ENCODE measurements around the gene RNU1-4. TPM values are rescaled to one million over a fixed set of nuclear protein-coding genes. Genes with fewer than 3 reads are reported as not detected.
"Not testable (repeated sequence)": the region's sequence is repeated elsewhere in the genome, so short reads cannot be mapped to it uniquely, and the experiment has no call there.

Gene RNU1-4
- total RNA-seq, 2 experiments from 2014 or later: 1,570 to 1,691 TPM

- H3K27ac Mint-ChIP-seq; H3K4me3 Mint-ChIP-seq; H3K9me3 Mint-ChIP-seq; H3K4me1 Mint-ChIP-seq; H3K36me3 Mint-ChIP-seq (ENCODE audit: low read depth); POLR2A ChIA-PET; DNase-seq: not testable (repeated sequence)
- CTCF ChIA-PET: interaction anchor here (1.0 to 2.0 kb wide), 3 partner anchors 15 to 39 kb away, joined by 3 to 4 read pairs (median 4); no protein-coding TSS in a partner anchor
- peaks cover 28% of the 10 kb centered on the region for H3K27me3 Mint-ChIP-seq
Observed at GRCh38 chr1:16725439-16726245, 14.7 kb upstream of the RNU1-4 start.

GRCh38 chr1:16727190-16728111 is 12.9 kb upstream of the RNU1-4 start:
- CTCF ChIA-PET: interaction anchor here (0.8 to 2.0 kb wide), 6 partner anchors 17 to 648 kb away, joined by 3 to 8 read pairs (median 4); no protein-coding TSS in a partner anchor
- no peak overlapping the region for H3K4me3 Mint-ChIP-seq
- no peaks in the 10 kb centered on the region for H3K36me3 Mint-ChIP-seq (ENCODE audit: low read depth)
- peaks cover 2% of the 10 kb centered on the region for H3K4me1 Mint-ChIP-seq
- POLR2A ChIA-PET: interaction anchor here (0.8 to 1.4 kb wide), 5 partner anchors 8 to 178 kb away, joined by 3 to 6 read pairs (median 3); no protein-coding TSS in a partner anchor
- H3K27me3 Mint-ChIP-seq: peaks cover 13% of the 10 kb centered on the region
- peak; percentile 65 for DNase-seq
- H3K27ac Mint-ChIP-seq: no peak overlapping the region
- no peaks in the 10 kb centered on the region for H3K9me3 Mint-ChIP-seq

- not testable (repeated sequence) for H3K27me3 Mint-ChIP-seq; H3K9me3 Mint-ChIP-seq; H3K4me3 Mint-ChIP-seq; H3K36me3 Mint-ChIP-seq (ENCODE audit: low read depth); H3K27ac Mint-ChIP-seq; H3K4me1 Mint-ChIP-seq
- ChIA-PET CTCF (interaction anchor here (1.8 kb wide), 1 partner anchor 108 kb away, joined by 7 read pairs; no protein-coding TSS in a partner anchor), POLR2A (interaction anchor here (1.1 kb wide), 1 partner anchor 84 kb away, joined by 3 read pairs; no protein-coding TSS in a partner anchor)
- DNase-seq: peak; percentile 35
Observed at GRCh38 chr1:16728243-16728949, 11.9 kb upstream of the RNU1-4 start.

- H3K4me3 Mint-ChIP-seq; H3K27ac Mint-ChIP-seq; H3K36me3 Mint-ChIP-seq (ENCODE audit: low read depth); CTCF ChIA-PET; H3K4me1 Mint-ChIP-seq; DNase-seq; H3K9me3 Mint-ChIP-seq; H3K27me3 Mint-ChIP-seq; POLR2A ChIA-PET: not testable (repeated sequence)
Observed at GRCh38 chr1:16732254-16732896, 7.9 kb upstream of the RNU1-4 start.

DNA sequence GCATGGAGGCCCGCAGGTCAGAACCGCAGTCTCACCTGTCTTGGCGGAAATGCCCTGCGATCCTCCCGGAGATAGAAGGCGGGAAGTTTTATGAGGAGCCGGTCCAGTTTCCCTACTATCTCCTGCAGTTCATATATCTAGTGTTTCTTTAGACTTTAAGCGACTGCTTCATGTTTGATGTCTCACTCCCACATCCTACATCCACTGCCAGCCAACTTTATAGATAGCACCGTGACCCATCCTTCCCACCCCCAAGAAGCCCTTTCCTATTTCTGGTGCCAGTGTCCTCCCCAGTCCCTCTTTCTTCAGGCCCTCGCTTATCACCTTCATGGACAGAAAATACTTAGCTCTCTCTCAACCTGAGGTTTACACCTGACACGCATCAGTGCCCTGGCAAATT is 914 bp downstream of the RNU1-4 start:
- POLR2A ChIA-PET, CTCF ChIA-PET, H3K27me3 Mint-ChIP-seq: not testable (repeated sequence)

DNA sequence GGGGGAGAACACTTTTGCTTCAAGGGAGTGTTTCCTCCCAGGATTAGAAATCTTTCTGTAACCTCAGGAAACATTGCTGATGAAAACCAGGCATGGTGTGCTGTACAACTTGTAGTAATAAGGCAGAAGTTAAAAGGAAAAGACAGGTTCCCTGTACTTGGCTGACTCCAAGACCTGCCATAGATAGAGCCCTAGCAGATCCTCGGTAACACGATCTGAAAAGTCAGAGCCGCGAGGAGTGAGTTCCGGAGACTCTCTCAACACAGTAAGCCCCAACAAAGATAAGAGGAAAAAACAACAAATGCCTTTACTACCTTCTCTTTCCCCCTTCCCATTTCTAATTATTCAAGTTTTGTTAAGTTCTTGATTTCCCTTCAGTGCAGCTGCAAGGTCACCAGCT is 7.3 kb downstream of the RNU1-4 start:
- DNase-seq; H3K36me3 Mint-ChIP-seq (ENCODE audit: low read depth); H3K27ac Mint-ChIP-seq; H3K4me1 Mint-ChIP-seq; H3K4me3 Mint-ChIP-seq; H3K9me3 Mint-ChIP-seq; CTCF ChIA-PET; POLR2A ChIA-PET; H3K27me3 Mint-ChIP-seq: not testable (repeated sequence)

More for the DNA sequence above, 914 bp downstream of the RNU1-4 start:
- not testable (repeated sequence) for H3K27ac Mint-ChIP-seq; H3K36me3 Mint-ChIP-seq (ENCODE audit: low read depth); H3K9me3 Mint-ChIP-seq; H3K4me3 Mint-ChIP-seq; DNase-seq; H3K4me1 Mint-ChIP-seq

DNA sequence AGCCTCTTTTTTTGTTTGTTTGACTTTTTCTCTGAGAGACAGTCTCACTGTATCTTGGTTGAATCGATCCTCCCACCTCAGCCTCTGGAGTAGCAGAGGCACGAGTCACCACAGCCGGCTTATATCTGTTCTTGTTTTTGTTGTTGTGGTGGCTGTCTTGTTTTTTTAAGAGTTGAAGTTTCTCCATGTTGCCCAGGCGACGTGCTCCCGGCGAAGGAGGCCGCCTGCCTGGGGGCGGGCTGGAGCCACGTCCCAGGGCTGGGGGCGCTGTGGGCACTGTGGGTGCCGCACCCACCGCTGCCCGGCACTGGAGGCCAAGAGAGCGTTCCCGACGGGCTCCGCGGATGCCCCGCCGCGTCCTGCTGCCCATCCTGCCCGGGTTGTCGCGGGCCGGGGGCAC is 8.4 kb downstream of the RNU1-4 start:
- CTCF ChIA-PET; H3K36me3 Mint-ChIP-seq (ENCODE audit: low read depth); H3K9me3 Mint-ChIP-seq; H3K27ac Mint-ChIP-seq; H3K4me1 Mint-ChIP-seq; H3K4me3 Mint-ChIP-seq; DNase-seq; H3K27me3 Mint-ChIP-seq; POLR2A ChIA-PET: not testable (repeated sequence)

- H3K4me1 Mint-ChIP-seq; POLR2A ChIA-PET; H3K4me3 Mint-ChIP-seq; H3K27me3 Mint-ChIP-seq; H3K9me3 Mint-ChIP-seq; DNase-seq; H3K27ac Mint-ChIP-seq; H3K36me3 Mint-ChIP-seq (ENCODE audit: low read depth); CTCF ChIA-PET: not testable (repeated sequence)
Observed at GRCh38 chr1:16749910-16750888, 9.9 kb downstream of the RNU1-4 start.

GRCh38 chr1:16752770-16753169 is 12.5 kb downstream of the RNU1-4 start:
- POLR2A ChIA-PET; H3K27me3 Mint-ChIP-seq; H3K4me1 Mint-ChIP-seq; H3K4me3 Mint-ChIP-seq; CTCF ChIA-PET; DNase-seq; H3K36me3 Mint-ChIP-seq (ENCODE audit: low read depth); H3K27ac Mint-ChIP-seq; H3K9me3 Mint-ChIP-seq: not testable (repeated sequence)

- H3K4me3 Mint-ChIP-seq; H3K27me3 Mint-ChIP-seq; H3K9me3 Mint-ChIP-seq; H3K27ac Mint-ChIP-seq; DNase-seq; POLR2A ChIA-PET; H3K4me1 Mint-ChIP-seq; CTCF ChIA-PET; H3K36me3 Mint-ChIP-seq (ENCODE audit: low read depth): not testable (repeated sequence)
Observed at GRCh38 chr1:16755385-16755784, 15.1 kb downstream of the RNU1-4 start.

DNA sequence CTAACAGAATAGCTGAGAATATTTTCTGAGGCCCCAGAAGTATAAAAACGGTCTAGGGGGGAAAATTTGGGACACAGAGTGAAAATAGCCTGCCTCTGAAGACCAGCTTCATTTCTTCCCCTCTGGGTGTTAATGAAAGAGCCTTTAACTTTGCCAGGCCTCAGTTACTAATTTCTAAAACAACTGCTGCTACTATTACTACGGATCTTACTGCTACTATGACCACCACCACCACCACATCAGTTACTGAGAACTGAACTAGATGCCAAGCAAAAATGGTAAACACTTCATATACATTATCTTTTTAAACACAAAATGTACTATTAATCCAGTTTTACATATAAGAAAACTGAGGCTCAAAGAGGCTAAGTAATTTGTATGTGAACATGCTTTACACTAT is 15.6 kb downstream of the RNU1-4 start:
- CTCF ChIA-PET; H3K9me3 Mint-ChIP-seq; POLR2A ChIA-PET; H3K4me3 Mint-ChIP-seq; H3K27me3 Mint-ChIP-seq; H3K36me3 Mint-ChIP-seq (ENCODE audit: low read depth); DNase-seq; H3K27ac Mint-ChIP-seq; H3K4me1 Mint-ChIP-seq: not testable (repeated sequence)

GRCh38 chr1:16757574-16757973 is 17.3 kb downstream of the RNU1-4 start:
- H3K4me1 Mint-ChIP-seq; H3K36me3 Mint-ChIP-seq (ENCODE audit: low read depth); H3K27me3 Mint-ChIP-seq; H3K4me3 Mint-ChIP-seq; H3K27ac Mint-ChIP-seq; H3K9me3 Mint-ChIP-seq; CTCF ChIA-PET; DNase-seq; POLR2A ChIA-PET: not testable (repeated sequence)

Data from activated CD4-positive, alpha-beta memory T cell treated with anti-CD3 and anti-CD28 coated beads, Interleukin-2, amount 10 ng/mL, durations not matched to agents 7 days and 5 days (primary cell).